GM18499 (cell line): Measurements from ENCODE around the gene PPCDC.

ENCODE experiments used
- ATAC-seq: cut with Tn5 transposase; IDR thresholded peaks from one replicate; pipeline ENCODE4 v1.9.1; 2021; ENCODE audit warnings: moderate number of reproducible peaks; ENCODE audit not compliant: insufficient read depth, unreplicated experiment

The PPCDC gene

DNA sequence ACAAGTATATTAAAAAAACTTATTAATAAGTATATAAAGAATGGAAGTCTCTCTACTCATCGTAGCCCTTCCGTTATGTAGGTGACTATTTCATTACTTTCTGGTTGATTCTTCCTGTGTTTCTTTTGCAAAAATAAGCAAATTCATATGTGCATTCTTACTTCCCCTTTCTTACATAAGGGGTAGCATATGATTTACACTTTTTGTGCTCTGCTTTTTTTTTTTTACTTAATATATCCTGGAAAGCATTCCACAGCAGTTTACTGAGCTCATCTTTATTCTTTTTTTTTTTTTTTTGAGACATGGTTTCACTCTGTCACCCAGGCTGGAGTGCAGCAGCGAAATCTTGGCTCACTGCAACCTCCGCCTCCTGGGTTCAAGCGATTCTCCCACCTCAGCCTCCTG, 15.2 kb upstream of the PPCDC start:
- ATAC-seq: no peak

- ATAC-seq: peak; percentile 89
Observed at GRCh38 chr15:75008629-75009326, 14.6 kb upstream of the PPCDC start.

DNA sequence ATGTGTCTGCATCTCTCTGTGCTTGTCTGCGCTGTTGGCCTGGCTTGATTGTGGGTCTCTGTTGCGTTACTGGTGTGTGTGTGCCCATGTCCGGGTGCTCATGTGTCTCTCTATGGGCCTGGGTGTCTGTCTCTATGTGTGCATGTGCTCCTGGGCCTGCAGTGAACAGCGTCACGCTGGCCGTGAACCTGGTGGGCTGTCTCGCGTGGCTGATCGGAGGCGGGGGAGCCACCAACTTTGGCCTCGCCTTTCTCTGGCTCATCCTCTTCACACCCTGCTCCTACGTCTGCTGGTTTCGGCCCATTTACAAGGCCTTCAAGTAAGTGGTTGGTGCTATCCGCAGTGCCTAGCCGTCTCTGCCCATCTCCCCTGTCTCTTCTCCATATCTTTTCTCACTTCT, 7.0 kb upstream of the PPCDC start:
- no peak for ATAC-seq

DNA sequence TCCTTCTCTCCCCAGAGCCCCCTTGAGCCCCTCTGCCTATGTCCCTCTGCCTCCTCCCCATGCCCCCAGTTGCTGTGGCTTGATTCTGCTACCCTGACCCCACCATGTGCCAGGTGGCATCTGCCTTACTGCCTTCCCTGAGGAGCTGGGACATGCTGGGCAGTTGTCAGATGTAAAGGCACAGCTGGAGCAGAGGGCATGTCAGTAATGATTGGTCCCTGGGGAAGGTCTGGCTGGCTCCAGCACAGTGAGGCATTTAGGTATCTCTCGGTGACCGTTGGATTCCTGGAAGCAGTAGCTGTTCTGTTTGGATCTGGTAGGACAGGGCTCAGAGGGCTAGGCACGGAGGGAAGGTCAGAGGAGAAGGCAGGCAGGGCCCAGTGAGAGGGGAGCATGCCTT, 3.5 kb upstream of the PPCDC start:
- ATAC-seq: no peak

DNA sequence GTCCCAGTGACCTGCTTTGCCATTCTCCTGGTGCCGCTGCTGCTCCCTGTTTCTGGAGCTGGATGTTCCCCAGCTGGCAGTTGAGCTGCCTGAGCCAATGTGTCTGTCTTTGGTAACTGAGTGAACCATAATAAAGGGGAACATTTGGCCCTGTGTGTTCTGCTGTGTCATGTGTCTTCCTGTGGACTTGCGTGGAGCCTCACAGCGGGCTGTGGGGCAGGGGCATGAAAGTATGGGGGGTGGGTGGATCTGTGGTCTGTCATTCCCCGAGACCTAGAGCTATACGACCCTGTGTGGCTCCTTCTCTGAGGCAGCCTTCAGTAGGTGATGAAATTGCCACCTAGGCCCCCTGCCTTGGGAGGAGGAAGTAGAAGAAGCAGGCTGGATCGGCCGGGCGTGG, 2.0 kb upstream of the PPCDC start:
- ATAC-seq: no peak

DNA sequence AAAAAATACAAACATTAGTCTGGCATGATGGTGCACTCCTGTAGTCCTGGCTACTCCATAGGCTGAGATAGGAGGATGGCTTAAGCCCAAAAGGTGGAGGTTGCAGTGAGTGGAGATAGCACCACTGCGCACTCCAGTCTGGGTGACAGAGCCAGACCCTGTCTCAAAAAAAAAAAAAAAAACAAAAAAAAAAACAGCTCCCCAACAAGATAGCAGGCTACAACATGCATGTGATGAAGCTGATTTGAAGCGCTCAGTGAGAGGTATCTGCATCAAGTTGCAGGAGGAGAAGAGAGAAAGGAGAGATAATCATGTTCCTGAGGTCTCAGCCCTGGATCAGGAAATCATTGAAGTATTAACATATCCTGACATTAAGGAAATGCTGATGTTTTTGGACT, 608 bp upstream of the PPCDC start:
- ATAC-seq: no peak

- no peak for ATAC-seq
Observed at GRCh38 chr15:75023872-75024636, 664 bp downstream of the PPCDC start.

GRCh38 chr15:75025107-75025506, 1.7 kb downstream of the PPCDC start:
- no peak for ATAC-seq

- ATAC-seq: no peak
Observed at GRCh38 chr15:75025548-75026260, 2.3 kb downstream of the PPCDC start.

DNA sequence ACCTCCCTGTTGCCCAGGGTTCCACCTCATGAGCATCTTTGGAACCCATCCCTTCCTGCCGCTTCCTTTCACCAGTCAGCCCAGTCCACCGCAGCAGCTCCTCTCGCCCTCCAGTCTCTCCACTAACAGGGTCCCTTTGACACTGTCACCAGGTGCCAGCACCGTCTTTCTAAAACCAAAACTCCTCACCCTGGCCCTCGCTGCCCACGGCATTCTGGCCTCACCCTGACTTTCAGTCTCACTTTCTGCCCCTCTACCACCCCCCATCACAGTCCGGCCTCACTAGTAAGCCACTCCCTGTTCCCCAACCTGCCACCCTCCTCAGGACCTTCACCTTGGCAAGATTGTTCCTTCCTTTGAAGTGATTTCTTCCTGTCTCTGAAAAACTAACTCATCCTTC, 4.2 kb downstream of the PPCDC start:
- ATAC-seq: no peak

DNA sequence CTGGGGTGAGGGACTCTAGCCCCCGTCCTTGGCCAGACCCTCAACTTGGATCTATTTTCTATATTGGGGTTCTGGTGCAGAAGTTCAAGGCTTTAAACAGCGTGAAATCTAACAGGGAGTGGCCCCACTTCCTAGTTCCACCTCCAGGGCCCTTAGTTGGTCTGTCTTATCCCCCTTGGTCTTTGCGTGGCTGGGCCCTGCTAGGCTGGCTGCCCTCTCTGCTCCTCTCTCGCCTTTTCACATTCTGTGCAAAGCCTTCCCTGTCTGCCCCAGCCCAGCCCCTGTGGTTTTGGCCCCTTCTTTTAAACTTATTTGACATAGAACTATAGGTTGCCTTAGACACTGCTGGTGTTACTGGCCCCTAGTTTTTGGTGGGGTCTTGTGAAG, 5.6 kb downstream of the PPCDC start:
- no peak for ATAC-seq

- no peak for ATAC-seq
Observed at GRCh38 chr15:75029378-75030022, 6.1 kb downstream of the PPCDC start.

DNA sequence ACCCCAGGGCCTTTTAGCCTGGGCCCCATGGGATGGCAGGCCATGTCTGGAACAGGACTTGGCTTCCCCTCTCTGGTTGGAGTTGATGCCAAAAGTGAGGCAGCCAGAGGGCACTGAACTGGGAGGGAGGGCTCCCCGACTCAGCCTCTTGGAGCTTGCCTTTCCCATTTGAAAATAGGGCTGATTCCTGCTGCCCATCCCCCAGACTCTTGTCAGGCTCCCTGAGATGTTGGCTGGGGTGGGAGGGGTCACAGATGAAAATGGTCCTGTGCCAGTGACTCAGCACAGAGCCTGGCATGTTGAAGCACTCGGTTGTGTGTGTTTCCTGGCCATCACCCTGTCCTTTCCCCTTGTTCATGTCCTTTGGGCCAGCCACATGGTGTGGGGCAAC, 6.6 kb downstream of the PPCDC start:
- ATAC-seq: no peak

DNA sequence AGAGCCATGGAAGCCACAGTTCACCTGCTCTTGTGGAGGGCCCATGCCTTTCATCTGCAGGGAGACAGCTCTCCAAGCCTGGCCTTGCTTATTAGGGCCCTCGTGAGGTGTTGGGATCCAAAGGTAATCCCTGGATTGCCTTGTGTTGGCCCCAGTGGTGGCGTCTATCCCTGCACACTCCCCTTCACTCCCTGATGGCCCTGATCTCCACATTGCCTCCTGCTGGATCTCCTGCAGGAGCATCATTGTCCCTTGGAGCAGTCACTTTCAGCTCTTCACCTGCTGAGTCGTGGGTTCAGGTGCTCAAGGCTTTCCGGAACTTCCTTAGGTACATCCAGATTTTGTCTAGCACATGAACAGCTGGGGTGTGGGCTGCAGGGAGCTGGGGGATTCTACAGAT, 7.0 kb downstream of the PPCDC start:
- ATAC-seq: no peak

DNA sequence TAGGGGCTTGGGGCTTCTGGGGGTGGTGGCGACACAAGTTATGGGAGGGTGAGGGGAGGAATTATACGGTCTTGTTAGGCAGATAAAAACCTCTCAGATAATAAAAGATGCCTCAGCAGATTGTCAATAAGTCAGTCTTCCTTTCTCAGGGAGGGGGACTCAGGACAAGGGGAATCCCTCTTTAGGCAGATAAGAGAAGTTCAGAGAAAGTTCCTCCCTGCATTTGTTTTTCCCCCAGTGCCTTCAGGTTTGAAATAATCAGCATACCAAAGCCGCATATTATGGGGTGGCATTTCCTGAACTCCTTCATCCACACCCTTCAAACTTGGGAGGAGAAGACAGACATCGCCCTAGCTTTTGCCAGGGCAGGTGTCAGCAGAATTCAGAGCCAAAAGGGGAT, 8.5 kb downstream of the PPCDC start:
- ATAC-seq: no peak

GRCh38 chr15:75032395-75032794, 9.0 kb downstream of the PPCDC start:
- ATAC-seq: no peak

GRCh38 chr15:75033809-75034208, 10.4 kb downstream of the PPCDC start:
- no peak for ATAC-seq

- ATAC-seq: no peak
Observed at GRCh38 chr15:75034615-75035014, 11.2 kb downstream of the PPCDC start.

DNA sequence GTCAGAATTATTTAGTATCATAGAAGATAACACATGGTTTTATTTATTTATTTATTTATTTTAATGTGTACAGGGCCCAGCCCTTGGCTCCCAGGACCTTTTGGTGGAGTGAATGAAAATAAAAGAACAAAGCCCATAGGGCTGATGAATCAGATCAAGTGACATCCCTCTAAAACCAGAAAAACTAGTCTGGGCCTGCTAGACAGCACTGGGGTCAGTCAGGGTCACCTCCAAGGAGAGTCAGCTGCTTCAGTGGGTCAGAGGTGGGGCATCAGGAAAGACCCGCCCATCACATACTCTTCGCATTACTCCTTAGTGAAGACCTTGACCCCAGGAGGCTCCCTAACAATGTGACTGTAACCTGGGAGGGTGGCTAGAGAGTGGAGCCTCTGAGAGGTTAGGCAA, 12.8 kb downstream of the PPCDC start:
- no peak for ATAC-seq

DNA sequence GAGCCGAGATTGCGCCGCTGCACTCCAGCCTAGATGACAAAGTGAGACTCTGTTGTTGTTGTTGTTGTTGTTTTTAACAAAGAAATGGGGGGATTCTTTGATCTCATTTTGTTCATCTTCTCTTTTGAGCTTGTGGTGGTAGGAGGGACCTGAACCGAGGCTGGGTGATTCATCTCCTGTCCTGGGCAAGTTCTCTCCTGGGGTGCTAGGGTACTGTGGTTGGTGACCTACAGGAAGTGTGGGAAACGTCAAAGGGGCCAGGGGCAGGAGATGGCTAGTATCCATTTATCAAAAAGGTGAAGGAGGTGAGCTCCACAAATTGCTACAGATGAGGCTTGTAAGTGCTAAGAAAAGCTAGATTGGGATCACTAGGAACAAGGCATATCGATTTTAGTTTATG, 14.3 kb downstream of the PPCDC start:
- ATAC-seq: no peak

DNA sequence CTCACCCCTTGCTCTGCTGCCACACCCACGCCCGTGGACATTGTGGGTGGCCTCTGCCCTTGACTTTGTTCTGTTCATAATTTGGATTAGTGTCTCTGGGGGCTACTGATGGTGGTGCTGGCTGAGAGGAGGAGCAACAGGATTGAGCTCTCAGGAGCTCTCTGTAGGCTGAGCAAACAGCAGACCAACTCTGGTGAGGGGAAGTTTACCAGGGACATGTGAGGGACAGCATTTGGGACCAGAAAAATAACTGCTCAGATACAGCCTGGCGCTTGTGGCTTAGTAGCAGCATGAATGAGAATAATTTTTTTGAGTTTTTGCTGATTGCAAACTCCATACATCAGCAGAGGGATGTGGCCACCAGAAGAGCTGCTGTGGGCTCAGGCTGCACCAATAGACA, 14.8 kb downstream of the PPCDC start:
- ATAC-seq: no peak
